ENCODE data around the gene BICD2. TPM values are rescaled to one million over a fixed set of nuclear protein-coding genes. Genes with fewer than 3 reads are reported as not detected.

Gene BICD2
- total and polyA plus RNA-seq, 7 donors, result 5.4 to 38.5 (median 30.6) TPM

GRCh38 chr9:92728831-92729734, 35.5 kb downstream of the BICD2 start:
- TF ChIP-seq POLR2AphosphoS5 (IDR thresholded peaks at IDR 0.05), result no peak
- peak in 2 of 4 experiments; percentile 12 to 14 for TF ChIP-seq CTCF (IDR thresholded peaks at IDR 0.05)
- DNase-seq, result no peak
- Histone ChIP-seq H3K27ac (no peak overlapping the region), H3K36me3 (peaks cover 5 to 28% (median 12%) of the 10 kb centered on the region in 4 donors), H3K4me1 (peaks cover 0 to 11% (median 0%) of the 10 kb centered on the region in 4 donors), H3K27me3 (no peaks in the 10 kb centered on the region), H3K9me3 (no peaks in the 10 kb centered on the region), H3K4me3 (no peak overlapping the region)
- intact Hi-C loops (cut with DNase I), result no loop called here
- WGBS, 2 donors, result 79 to 91% methylated on average over 22 of the region's 22 CpGs

GRCh38 chr9:92727716-92728700, 36.6 kb downstream of the BICD2 start:
- TF ChIP-seq POLR2A (IDR thresholded peaks at IDR 0.05) (no peak), POLR2AphosphoS5 (IDR thresholded peaks at IDR 0.05) (no peak), EP300 (IDR thresholded peaks at IDR 0.05) (no peak), CTCF (IDR thresholded peaks at IDR 0.05) (no peak)
- Histone ChIP-seq H3K4me1 (peaks cover 0 to 18% (median 3%) of the 10 kb centered on the region in 4 donors), H3K4me3 (no peak overlapping the region), H3K36me3 (peaks cover 5 to 31% (median 12%) of the 10 kb centered on the region in 4 donors), H3K27me3 (no peaks in the 10 kb centered on the region), H3K27ac (no peak overlapping the region), H3K9me3 (no peaks in the 10 kb centered on the region)
- 93 to 95% methylated on average over 14 of the region's 14 CpGs for WGBS, 2 donors
- no peak for DNase-seq
- intact Hi-C loops (cut with DNase I), result no loop called here

- TF ChIP-seq CTCF (IDR thresholded peaks at IDR 0.05) (no peak), POLR2AphosphoS5 (IDR thresholded peaks at IDR 0.05) (no peak), POLR2A (IDR thresholded peaks at IDR 0.05) (no peak), EP300 (IDR thresholded peaks at IDR 0.05) (no peak)
- DNase-seq, result no peak
- H3K36me3 ChIP-seq, result peaks cover 5 to 40% (median 16%) of the 10 kb centered on the region in 4 donors
- no peaks in the 10 kb centered on the region for H3K27me3 ChIP-seq
- H3K4me1 ChIP-seq, result peaks cover 0 to 18% (median 3%) of the 10 kb centered on the region in 4 donors
- no peak overlapping the region for H3K27ac ChIP-seq
- intact Hi-C loops (cut with DNase I), result no loop called here
- H3K4me3 ChIP-seq, result no peak overlapping the region
- WGBS, 2 donors, result 81 to 93% methylated on average over 13 of the region's 13 CpGs
- no peaks in the 10 kb centered on the region for H3K9me3 ChIP-seq
Observed at GRCh38 chr9:92726971-92727715, 37.5 kb downstream of the BICD2 start.

- intact Hi-C loops (cut with DNase I), result no loop called here
- no peak overlapping the region for H3K27ac ChIP-seq
- H3K36me3 ChIP-seq, result peaks cover 8 to 47% (median 24%) of the 10 kb centered on the region in 4 donors
- peaks cover 0 to 17% (median 3%) of the 10 kb centered on the region in 4 donors for H3K4me1 ChIP-seq
- H3K4me3 ChIP-seq, result no peak overlapping the region
- no peak for DNase-seq
- WGBS, 2 donors, result 82 to 97% methylated on average over 4 of the region's 4 CpGs
- TF ChIP-seq POLR2AphosphoS5 (IDR thresholded peaks at IDR 0.05) (no peak), EP300 (IDR thresholded peaks at IDR 0.05) (no peak), POLR2A (IDR thresholded peaks at IDR 0.05) (no peak), CTCF (IDR thresholded peaks at IDR 0.05) (no peak)
- H3K27me3 ChIP-seq, result no peaks in the 10 kb centered on the region
- H3K9me3 ChIP-seq, result no peaks in the 10 kb centered on the region
Observed at GRCh38 chr9:92726348-92726747, 38.3 kb downstream of the BICD2 start.
